Transverse colon (tissue), 4 donors: ENCODE data around the gene MRPS33. TPM values are rescaled to one million over a fixed set of nuclear protein-coding genes. Genes with fewer than 3 reads are reported as not detected.

Source experiments
- DNase-seq: peaks from one replicate; pipeline ENCODE4 v3.0.0-alpha.2; 2019
- H3K27ac ChIP-seq, 4 donors: fragments of 200-600 bp; sonication (generic); 2 replicates each; pipeline ENCODE4 v1.5.1; 2016 to 2018; ENCODE audit warnings: inconsistent platforms in 4 of 4
- H3K27me3 ChIP-seq: fragments of 200-600 bp; sonication (generic); 2 replicates; pipeline ENCODE4 v1.5.1; 2017; ENCODE audit warnings: inconsistent platforms
- H3K36me3 ChIP-seq, 4 donors: fragments of 200-600 bp; sonication (generic); 2 replicates each; pipeline ENCODE4 v1.5.1; 2017 to 2019; ENCODE audit warnings: inconsistent platforms in 4 of 4
- H3K4me1 ChIP-seq, 4 donors: fragments of 200-600 bp; sonication (generic); 2 replicates each; pipeline ENCODE4 v1.5.1; 2017 to 2020; ENCODE audit warnings: inconsistent platforms in 4 of 4
- H3K4me3 ChIP-seq, 4 donors: fragments of 200-600 bp; sonication (generic); 1 replicate in 1 of 4; 2 replicates in 3 of 4; pipeline versions ENCODE4 v1.5.1 to v1.6.1; 2017 to 2019; ENCODE audit warnings: inconsistent platforms in 4 of 4
- H3K9me3 ChIP-seq, 2 donors: fragments of 200-600 bp; sonication (generic); 2 replicates each; pipeline ENCODE4 v1.5.1; 2017 to 2019; ENCODE audit warnings: inconsistent platforms in 2 of 2
- EP300 ChIP-seq: sonication (generic); formaldehyde crosslinking; IDR thresholded peaks from one replicate; pipeline ENCODE4 v1.6.1; 2017; ENCODE audit warnings: antibody characterized with exemption, low read depth
- POLR2A ChIP-seq: fragments of 450-650 bp; IDR thresholded peaks from one replicate; pipeline ENCODE4 v1.6.1; 2016; ENCODE audit warnings: antibody characterized with exemption, mild to moderate bottlenecking, moderate library complexity
- POLR2AphosphoS5 ChIP-seq, 3 donors: sonication (generic); formaldehyde crosslinking; IDR thresholded peaks; one replicate each; pipeline ENCODE4 v1.6.1; 2016; ENCODE audit warnings: antibody characterized with exemption in 3 of 3
- WGBS, 2 donors: methylation state at CpG; one replicate each; pipeline ENCODE4 v1.1.5; 2018; ENCODE audit warnings: low coverage in 1 of 2; 5-methylcytosine and 5-hydroxymethylcytosine counted together
- in situ Hi-C, 4 donors: fragments of 200-750 bp; cut with MboI; loops; one replicate each; pipeline versions ENCODE4 v1.15.0 to v1.15.1; 2017; ENCODE audit warnings: low sequenced_read_pairs in 3 of 4, low pct_ligation_motif_present in 1 of 4, low pct_unique_long_range_greater_than_20kb in 1 of 4
- intact Hi-C: fragments of 100-400 bp; cut with DNase I; formaldehyde crosslinking; loops from one replicate; pipeline ENCODE4 v1.15.1; 2023; ENCODE audit warnings: low total_unique reads
- total RNA-seq, 4 donors: library from RNA; depleted of rRNA; stranded (reverse); fragments of >200 nt; gene quantifications; one replicate each; pipeline ENCODE4 v1.1.0, GENCODE V29; 2016
- TF ChIP-seq, protein P1 (sequence below), 5 experiments: fragments of 200-600 bp in 3 of 5; fragments of 450-650 bp in 2 of 5; sonication (generic) in 3 of 5; IDR thresholded peaks; 1 replicate in 2 of 5; 2 replicates in 3 of 5; pipeline ENCODE4 v1.5.1; 2016 to 2017; ENCODE audit warnings: antibody characterized with exemption in 5 of 5, inconsistent platforms in 3 of 5, mild to moderate bottlenecking in 2 of 5, moderate library complexity in 1 of 5

The MRPS33 gene
- total RNA-seq, 4 donors from 2014 or later, result 0.60 to 37.1 (median 12.0) TPM

DNA sequence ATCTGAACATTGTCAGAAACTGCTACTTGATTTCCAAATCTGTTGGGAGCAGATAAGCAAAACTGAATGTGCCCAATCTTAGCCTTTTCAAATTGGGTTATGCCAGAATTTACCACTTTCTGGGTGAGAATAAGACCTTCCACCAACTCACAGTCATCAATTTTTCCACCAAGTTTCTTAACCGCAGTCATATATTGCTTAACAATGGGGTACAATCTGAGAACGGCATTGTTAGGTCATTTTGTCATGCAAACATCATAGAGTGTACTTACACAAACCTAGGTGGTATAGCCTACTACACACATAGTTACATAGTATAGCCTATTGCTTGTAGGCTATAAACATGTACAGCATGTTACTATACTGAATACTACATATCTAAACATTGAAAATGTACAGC, 16.0 kb downstream of the MRPS33 start:
- 91 to 94% methylated on average over 2 of the region's 2 CpGs for WGBS, 2 donors
- no peaks in the 10 kb centered on the region for H3K9me3 ChIP-seq
- no peaks in the 10 kb centered on the region for H3K27me3 ChIP-seq
- H3K4me1 ChIP-seq, result peaks cover 0 to 6% (median 0%) of the 10 kb centered on the region in 4 donors
- H3K4me3 ChIP-seq, result no peak overlapping the region
- intact Hi-C loops (no loop called here), in situ Hi-C loops (no loop called here)
- TF ChIP-seq POLR2AphosphoS5 (IDR thresholded peaks at IDR 0.05), result no peak
- TF ChIP-seq POLR2A, result no peak
- TF ChIP-seq, protein P1, sequence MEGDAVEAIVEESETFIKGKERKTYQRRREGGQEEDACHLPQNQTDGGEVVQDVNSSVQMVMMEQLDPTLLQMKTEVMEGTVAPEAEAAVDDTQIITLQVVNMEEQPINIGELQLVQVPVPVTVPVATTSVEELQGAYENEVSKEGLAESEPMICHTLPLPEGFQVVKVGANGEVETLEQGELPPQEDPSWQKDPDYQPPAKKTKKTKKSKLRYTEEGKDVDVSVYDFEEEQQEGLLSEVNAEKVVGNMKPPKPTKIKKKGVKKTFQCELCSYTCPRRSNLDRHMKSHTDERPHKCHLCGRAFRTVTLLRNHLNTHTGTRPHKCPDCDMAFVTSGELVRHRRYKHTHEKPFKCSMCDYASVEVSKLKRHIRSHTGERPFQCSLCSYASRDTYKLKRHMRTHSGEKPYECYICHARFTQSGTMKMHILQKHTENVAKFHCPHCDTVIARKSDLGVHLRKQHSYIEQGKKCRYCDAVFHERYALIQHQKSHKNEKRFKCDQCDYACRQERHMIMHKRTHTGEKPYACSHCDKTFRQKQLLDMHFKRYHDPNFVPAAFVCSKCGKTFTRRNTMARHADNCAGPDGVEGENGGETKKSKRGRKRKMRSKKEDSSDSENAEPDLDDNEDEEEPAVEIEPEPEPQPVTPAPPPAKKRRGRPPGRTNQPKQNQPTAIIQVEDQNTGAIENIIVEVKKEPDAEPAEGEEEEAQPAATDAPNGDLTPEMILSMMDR (IDR thresholded peaks at IDR 0.05), result no peak
- TF ChIP-seq EP300, result no peak
- H3K36me3 ChIP-seq, result no peaks in the 10 kb centered on the region
- no peak for DNase-seq
- H3K27ac ChIP-seq, result no peak overlapping the region

DNA sequence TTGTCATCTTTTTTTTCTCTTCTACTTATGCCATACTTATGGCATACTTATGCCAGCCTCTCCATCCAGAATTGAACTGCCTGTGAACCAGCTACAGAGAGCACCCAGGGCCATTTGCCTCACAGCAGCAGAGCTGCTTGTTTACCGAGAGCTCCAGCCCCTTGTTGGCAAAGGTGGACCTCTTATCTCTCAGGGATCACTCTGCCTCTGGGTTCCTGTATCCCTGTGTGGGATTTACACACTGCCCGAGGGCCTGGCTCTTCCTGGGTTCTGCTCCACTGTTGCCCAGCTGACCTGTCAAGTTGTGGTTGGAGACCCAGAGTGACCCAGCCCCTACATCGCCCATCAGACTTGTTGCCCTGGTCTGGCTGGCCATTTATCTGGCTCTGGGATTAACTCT, 22.3 kb downstream of the MRPS33 start:
- H3K9me3 ChIP-seq, result no peaks in the 10 kb centered on the region
- WGBS, 2 donors, result 69% methylated on average over 3 of the region's 3 CpGs; no CpG with 5 or more reads in 1 of the 2 donors
- no peak overlapping the region for H3K4me3 ChIP-seq
- in situ Hi-C loops, result no loop called here
- no peaks in the 10 kb centered on the region for H3K27me3 ChIP-seq
- intact Hi-C loops, result no loop called here
- no peaks in the 10 kb centered on the region for H3K4me1 ChIP-seq
- no peaks in the 10 kb centered on the region for H3K36me3 ChIP-seq
- H3K27ac ChIP-seq, result no peak overlapping the region
- no peak for DNase-seq
- TF ChIP-seq EP300 (no peak), POLR2AphosphoS5 (IDR thresholded peaks at IDR 0.05) (no peak), POLR2A (no peak)
- TF ChIP-seq, protein P1 (IDR thresholded peaks at IDR 0.05), result no peak

DNA sequence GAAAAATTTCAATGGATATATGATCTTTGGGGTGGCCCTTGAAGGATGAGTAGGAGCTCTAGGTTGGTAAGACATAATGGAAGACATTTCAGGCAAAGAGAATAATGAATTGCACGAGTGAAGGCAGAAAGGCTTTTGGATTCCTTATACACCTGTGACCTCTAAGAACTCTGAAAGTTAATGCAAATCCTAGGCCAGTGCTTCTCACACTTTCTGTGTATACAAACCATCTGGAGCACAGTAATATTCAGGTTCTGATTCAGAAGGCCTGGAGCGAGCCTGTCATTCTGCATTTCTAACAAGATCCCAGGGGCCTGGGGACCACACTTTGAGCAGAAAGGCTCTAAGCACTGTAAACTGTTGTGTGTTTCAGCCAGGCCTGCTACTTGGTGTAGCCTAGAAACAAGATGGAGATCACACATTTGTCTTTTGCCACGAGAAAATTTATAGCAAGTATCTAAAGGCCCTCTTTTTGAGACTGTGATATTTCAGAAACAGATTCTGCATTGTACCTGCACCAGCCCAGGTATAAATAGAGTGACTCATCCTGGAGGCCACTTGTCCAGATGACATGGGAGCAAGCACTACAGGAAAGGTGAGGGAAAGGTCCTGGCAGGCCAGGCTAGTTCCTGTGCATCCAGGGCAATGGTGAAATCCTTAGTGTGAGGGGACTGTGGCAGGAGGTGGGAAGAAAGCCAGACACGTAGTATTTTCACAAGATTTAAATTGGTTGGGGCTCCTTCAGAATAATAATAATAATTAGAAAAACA, 24.4 kb downstream of the MRPS33 start:
- 80 to 94% methylated on average over 3 to 4 of the region's 4 CpGs for WGBS, 2 donors
- DNase-seq, result no peak
- no peak overlapping the region for H3K27ac ChIP-seq
- H3K4me3 ChIP-seq, result no peak overlapping the region
- no peak for TF ChIP-seq POLR2A
- no peak for TF ChIP-seq POLR2AphosphoS5 (IDR thresholded peaks at IDR 0.05)
- no peak for TF ChIP-seq EP300
- TF ChIP-seq, protein P1 (IDR thresholded peaks at IDR 0.05), result no peak
- in situ Hi-C loops (no loop called here), intact Hi-C loops (no loop called here)
- H3K27me3 ChIP-seq, result no peaks in the 10 kb centered on the region
- H3K4me1 ChIP-seq, result no peaks in the 10 kb centered on the region
- H3K36me3 ChIP-seq, result no peaks in the 10 kb centered on the region
- H3K9me3 ChIP-seq, result no peaks in the 10 kb centered on the region

DNA sequence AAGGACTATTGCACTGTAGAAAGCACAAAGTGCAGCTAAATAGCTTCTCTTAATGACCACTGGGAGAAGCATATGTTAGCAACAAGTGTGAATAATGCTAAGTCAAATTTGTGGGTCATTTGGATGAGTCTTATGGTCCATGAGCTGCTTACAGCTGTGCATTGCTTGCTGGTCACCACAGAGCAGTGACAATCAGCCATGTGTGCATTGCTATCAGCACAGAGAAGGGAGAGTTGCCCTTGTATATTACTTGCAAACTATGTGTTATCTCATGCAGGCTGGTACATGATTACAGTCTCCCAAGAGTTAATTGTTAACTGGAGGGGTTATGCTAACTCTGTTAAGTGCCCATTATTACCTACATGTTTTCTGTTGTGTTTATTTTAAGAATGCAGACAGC, 25.7 kb downstream of the MRPS33 start:
- H3K9me3 ChIP-seq, result peaks cover 4% of the 10 kb centered on the region in 2 donors
- no peak for TF ChIP-seq POLR2AphosphoS5 (IDR thresholded peaks at IDR 0.05)
- TF ChIP-seq, protein P1 (IDR thresholded peaks at IDR 0.05), result no peak
- no peak for TF ChIP-seq POLR2A
- no peak for TF ChIP-seq EP300
- H3K4me3 ChIP-seq, result no peak overlapping the region
- DNase-seq, result no peak
- in situ Hi-C loops, result no loop called here
- intact Hi-C loops, result no loop called here
- no peaks in the 10 kb centered on the region for H3K27me3 ChIP-seq
- H3K27ac ChIP-seq, result no peak overlapping the region
- no peaks in the 10 kb centered on the region for H3K36me3 ChIP-seq
- no peaks in the 10 kb centered on the region for H3K4me1 ChIP-seq
